Measurements from ENCODE around the gene ZNF778. TPM values are rescaled to one million over a fixed set of nuclear protein-coding genes. Genes with fewer than 3 reads are reported as not detected.

Gene ZNF778
- total RNA-seq, 1 experiment from 2014 or later, result 31.2 TPM

- no peak for TF ChIP-seq AR (CRISPR knock-in tag; IDR thresholded peaks at IDR 0.05)
- TF ChIP-seq ESRRA (CRISPR knock-in tag; IDR thresholded peaks at IDR 0.05; ENCODE audit: borderline replicate concordance), result no peak
- TF ChIP-seq ZNF263 (CRISPR knock-in tag; IDR thresholded peaks at IDR 0.05; ENCODE audit: low read depth), result 0 out of 2 replicates have a peak, but pooled peaks have one; percentile 22
- TF ChIP-seq ZNF317 (CRISPR knock-in tag; IDR thresholded peaks at IDR 0.05; ENCODE audit: borderline replicate concordance, low read depth), result no peak
- TF ChIP-seq ZNF512 (CRISPR knock-in tag; IDR thresholded peaks at IDR 0.05; ENCODE audit: borderline replicate concordance), result no peak
- no peak for TF ChIP-seq ZNF416 (CRISPR knock-in tag; IDR thresholded peaks at IDR 0.05)
- TF ChIP-seq GABPB1 (CRISPR knock-in tag; IDR thresholded peaks at IDR 0.05), result peak; percentile 72
- no peak for TF ChIP-seq GRHL2 (CRISPR knock-in tag; IDR thresholded peaks at IDR 0.05; ENCODE audit: insufficient replicate concordance, severe bottlenecking)
- no peak for TF ChIP-seq ZNF232 (CRISPR knock-in tag; IDR thresholded peaks at IDR 0.05)
- no peak for TF ChIP-seq RORB (CRISPR knock-in tag; IDR thresholded peaks at IDR 0.05)
- TF ChIP-seq ZNF138 (CRISPR knock-in tag; conservative IDR thresholded peaks at IDR 0.05), result no peak
- TF ChIP-seq ETV6 (CRISPR knock-in tag; IDR thresholded peaks at IDR 0.05), result no peak
- TF ChIP-seq IRF2 (CRISPR knock-in tag; IDR thresholded peaks at IDR 0.05; ENCODE audit: borderline replicate concordance, low read depth), result no peak
- TF ChIP-seq FOXP1 (CRISPR knock-in tag; IDR thresholded peaks at IDR 0.05; ENCODE audit: borderline replicate concordance), result peak; percentile 48; the same call in 1 of the 2 replicates
- TF ChIP-seq ATF6 (CRISPR knock-in tag; IDR thresholded peaks at IDR 0.05), result no peak
- no peak for TF ChIP-seq ELF4 (CRISPR knock-in tag; IDR thresholded peaks at IDR 0.05; ENCODE audit: low read depth)
- no peak for TF ChIP-seq STAT6 (CRISPR knock-in tag; conservative IDR thresholded peaks at IDR 0.05; ENCODE audit: low read depth)
- TF ChIP-seq PRRX2 (CRISPR knock-in tag; IDR thresholded peaks at IDR 0.05), result no peak
- peak; percentile 51; the same call in 1 of the 2 replicates for TF ChIP-seq SP1 (CRISPR knock-in tag; conservative IDR thresholded peaks at IDR 0.05)
- no peak for TF ChIP-seq ZNF121 (CRISPR knock-in tag; IDR thresholded peaks at IDR 0.05)
- no peak for TF ChIP-seq ZNF396 (CRISPR knock-in tag; IDR thresholded peaks at IDR 0.05; ENCODE audit: borderline replicate concordance)
- TF ChIP-seq PREB (CRISPR knock-in tag; IDR thresholded peaks at IDR 0.05; ENCODE audit: borderline replicate concordance), result no peak
- TF ChIP-seq SMAD3 (CRISPR knock-in tag; IDR thresholded peaks at IDR 0.05; ENCODE audit: borderline replicate concordance), result no peak
- TF ChIP-seq NFATC4 (CRISPR knock-in tag; IDR thresholded peaks at IDR 0.05), result no peak
- TF ChIP-seq ATF1 (CRISPR knock-in tag; IDR thresholded peaks at IDR 0.05), result no peak
- TF ChIP-seq JUN (CRISPR knock-in tag; IDR thresholded peaks at IDR 0.05), result no peak
- TF ChIP-seq E2F5 (CRISPR knock-in tag; IDR thresholded peaks at IDR 0.05), result no peak
- TF ChIP-seq ZBTB21 (CRISPR knock-in tag; IDR thresholded peaks at IDR 0.05; ENCODE audit: borderline replicate concordance), result no peak
Measured at GRCh38 chr16:89246903-89247733, 29.6 kb downstream of the ZNF778 start (continued).
